Smooth muscle cell (in vitro differentiated cells): ENCODE results near the gene EMC9. TPM values are rescaled to one million over a fixed set of nuclear protein-coding genes. Genes with fewer than 3 reads are reported as not detected.

Source experiments
- DNase-seq: peaks from one replicate; lab custom pipeline; 2025; ENCODE audit not compliant: unreplicated experiment; lab: John Stamatoyannopoulos, UW
- H2AFZ ChIP-seq: fragments of 200-600 bp; sonication (generic); 2 replicates; pipeline ENCODE4 v1.6.0; 2016; ENCODE audit warnings: antibody characterized with exemption, low read depth, mild to moderate bottlenecking
- H3F3A ChIP-seq: fragments of 200-600 bp; sonication (generic); 2 replicates; pipeline ENCODE4 v1.6.0; 2017; ENCODE audit warnings: antibody characterized with exemption, low read depth
- H3K27ac ChIP-seq: fragments of 200-600 bp; sonication (generic); 2 replicates; pipeline ENCODE4 v1.5.1; 2016; ENCODE audit warnings: low read depth, mild to moderate bottlenecking
- H3K27me3 ChIP-seq: fragments of 200-600 bp; sonication (generic); 2 replicates; pipeline ENCODE4 v1.6.1; 2016; ENCODE audit warnings: low read depth, mild to moderate bottlenecking
- H3K36me3 ChIP-seq: fragments of 200-600 bp; sonication (generic); 2 replicates; pipeline ENCODE4 v1.5.1; 2016; ENCODE audit warnings: low read depth
- H3K4me1 ChIP-seq: fragments of 200-600 bp; sonication (generic); 2 replicates; pipeline ENCODE4 v1.5.1; 2016; ENCODE audit warnings: low read depth
- H3K4me2 ChIP-seq: fragments of 200-600 bp; sonication (generic); 2 replicates; pipeline ENCODE4 v1.6.0; 2016; ENCODE audit warnings: mild to moderate bottlenecking
- H3K4me3 ChIP-seq: fragments of 200-600 bp; sonication (generic); 2 replicates; pipeline ENCODE4 v1.5.1; 2016; ENCODE audit warnings: mild to moderate bottlenecking
- H3K79me2 ChIP-seq: fragments of 200-600 bp; sonication (generic); 2 replicates; pipeline ENCODE4 v1.6.0; 2016; ENCODE audit warnings: low read depth, mild to moderate bottlenecking
- H3K9ac ChIP-seq: fragments of 200-600 bp; sonication (generic); 2 replicates; pipeline ENCODE4 v1.6.0; 2016; ENCODE audit warnings: low read depth
- H3K9me3 ChIP-seq: fragments of 200-600 bp; sonication (generic); replicated peaks from 2 replicates; pipeline ENCODE4 v1.5.1; 2016; ENCODE audit warnings: low read depth
- H4K20me1 ChIP-seq: fragments of 200-600 bp; sonication (generic); 2 replicates; pipeline ENCODE4 v1.6.0; 2016; ENCODE audit warnings: low read depth
- CTCF ChIP-seq: fragments of 200-600 bp; sonication (generic); IDR thresholded peaks from 2 replicates; pipeline ENCODE4 v1.5.1; 2017; ENCODE audit warnings: borderline replicate concordance, mild to moderate bottlenecking, antibody characterized with exemption; ENCODE audit not compliant: insufficient read depth, poor library complexity, severe bottlenecking
- WGBS: methylation state at CpG from one replicate; pipeline ENCODE4 v1.1.7; 2016; ENCODE audit warnings: low lambda C conversion rate; 5-methylcytosine and 5-hydroxymethylcytosine counted together
- polyA plus RNA-seq: library from polyadenylated mRNA; unstranded; fragments of >200 nt; fragmentation: Nextera tagmentation; extraction: Ambion mirVana; gene quantifications from 2 replicates; pipeline ENCODE4 v1.2.1, GENCODE V29; 2016
- total RNA-seq: library from RNA; depleted of rRNA; stranded (reverse); fragments of >200 nt; gene quantifications from 2 replicates; pipeline ENCODE4 v1.2.3, GENCODE V29; 2014

EMC9 gene
- total and polyA plus RNA-seq, 2 experiments from 2014 or later = 6.3 to 11.9 TPM

GRCh38 chr14:24176599-24176998 lies 35.2 kb upstream of the EMC9 start:
- Histone ChIP-seq H2AFZ (no peak overlapping the region), H3K4me3 (no peak overlapping the region), H3K4me2 (no peak overlapping the region), H4K20me1 (no peaks in the 10 kb centered on the region), H3K79me2 (no peaks in the 10 kb centered on the region), H3F3A (no peaks in the 10 kb centered on the region), H3K27ac (no peak overlapping the region), H3K9me3 (no peaks in the 10 kb centered on the region), H3K36me3 (no peaks in the 10 kb centered on the region), H3K4me1 (peaks cover 6% of the 10 kb centered on the region), H3K27me3 (no peaks in the 10 kb centered on the region), H3K9ac (no peak overlapping the region)
- WGBS = 99% methylated on average over 5 of the region's 5 CpGs
- no peak for DNase-seq
- TF ChIP-seq CTCF = no peak

- Histone ChIP-seq H3K36me3 (no peaks in the 10 kb centered on the region), H3K4me2 (peak overlapping the region; percentile 86), H4K20me1 (no peaks in the 10 kb centered on the region), H3K4me3 (peak overlapping the region; percentile 42), H2AFZ (no peak overlapping the region), H3K27ac (no peak overlapping the region), H3F3A (no peaks in the 10 kb centered on the region), H3K4me1 (peaks cover 10% of the 10 kb centered on the region), H3K27me3 (no peaks in the 10 kb centered on the region), H3K9ac (no peak overlapping the region), H3K79me2 (no peaks in the 10 kb centered on the region), H3K9me3 (no peaks in the 10 kb centered on the region)
- no peak for TF ChIP-seq CTCF
- WGBS = 79% methylated on average over 20 of the region's 20 CpGs
- no peak for DNase-seq
Measured at GRCh38 chr14:24172871-24173281, 31.5 kb upstream of the EMC9 start.

GRCh38 chr14:24172261-24172860 lies 31.0 kb upstream of the EMC9 start:
- no peak for TF ChIP-seq CTCF
- no peaks in the 10 kb centered on the region for H3K36me3 ChIP-seq
- no peaks in the 10 kb centered on the region for H3K9me3 ChIP-seq

More at GRCh38 chr14:24172261-24172860, 31.0 kb upstream of the EMC9 start:
- Histone ChIP-seq H3F3A (no peaks in the 10 kb centered on the region), H3K4me3 (peak overlapping the region; percentile 42), H3K27ac (no peak overlapping the region), H4K20me1 (no peaks in the 10 kb centered on the region), H2AFZ (no peak overlapping the region), H3K27me3 (no peaks in the 10 kb centered on the region), H3K4me1 (peaks cover 10% of the 10 kb centered on the region), H3K9ac (no peak overlapping the region), H3K79me2 (no peaks in the 10 kb centered on the region), H3K4me2 (peak overlapping the region; percentile 86)
- 30% methylated on average over 27 of the region's 30 CpGs for WGBS
- no peak for DNase-seq
